Measurements from ENCODE around the gene RIOK1.
"Not testable (repeated sequence)": the region's sequence is repeated elsewhere in the genome, so short reads cannot be mapped to it uniquely, and the experiment has no call there.

DNA sequence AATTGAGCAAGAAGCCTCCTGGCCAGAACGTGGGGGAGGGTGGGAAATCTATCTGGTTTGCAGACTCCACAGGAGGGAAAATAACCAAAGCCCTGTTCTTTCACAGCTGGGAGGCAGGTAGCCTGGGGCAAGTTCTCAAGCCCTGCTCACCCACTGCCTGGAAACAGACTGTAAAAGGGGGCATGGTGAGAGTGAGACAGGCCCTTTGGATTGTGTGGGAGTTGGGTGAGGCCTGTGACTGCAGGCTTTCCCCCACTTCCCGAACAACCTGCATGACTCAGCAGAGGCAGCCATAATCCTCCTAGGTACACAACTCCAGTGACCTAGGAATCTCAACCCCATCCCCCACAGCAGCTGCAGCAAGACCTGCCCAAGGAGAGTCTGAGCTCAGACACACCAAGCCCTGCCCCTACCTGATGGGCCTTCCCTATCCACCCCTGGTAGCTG is 42.0 kb upstream of the RIOK1 start:
- TF ChIP-seq, protein P1, sequence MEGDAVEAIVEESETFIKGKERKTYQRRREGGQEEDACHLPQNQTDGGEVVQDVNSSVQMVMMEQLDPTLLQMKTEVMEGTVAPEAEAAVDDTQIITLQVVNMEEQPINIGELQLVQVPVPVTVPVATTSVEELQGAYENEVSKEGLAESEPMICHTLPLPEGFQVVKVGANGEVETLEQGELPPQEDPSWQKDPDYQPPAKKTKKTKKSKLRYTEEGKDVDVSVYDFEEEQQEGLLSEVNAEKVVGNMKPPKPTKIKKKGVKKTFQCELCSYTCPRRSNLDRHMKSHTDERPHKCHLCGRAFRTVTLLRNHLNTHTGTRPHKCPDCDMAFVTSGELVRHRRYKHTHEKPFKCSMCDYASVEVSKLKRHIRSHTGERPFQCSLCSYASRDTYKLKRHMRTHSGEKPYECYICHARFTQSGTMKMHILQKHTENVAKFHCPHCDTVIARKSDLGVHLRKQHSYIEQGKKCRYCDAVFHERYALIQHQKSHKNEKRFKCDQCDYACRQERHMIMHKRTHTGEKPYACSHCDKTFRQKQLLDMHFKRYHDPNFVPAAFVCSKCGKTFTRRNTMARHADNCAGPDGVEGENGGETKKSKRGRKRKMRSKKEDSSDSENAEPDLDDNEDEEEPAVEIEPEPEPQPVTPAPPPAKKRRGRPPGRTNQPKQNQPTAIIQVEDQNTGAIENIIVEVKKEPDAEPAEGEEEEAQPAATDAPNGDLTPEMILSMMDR (IDR thresholded peaks at IDR 0.05; ENCODE audit: low read length), result not testable (repeated sequence)
- not testable (repeated sequence) for TF ChIP-seq EZH2phosphoT487 (IDR thresholded peaks at IDR 0.05; ENCODE audit: low read length)

All from MM.1S (cell line).